Measurements from ENCODE around the gene KIF5A. TPM values are rescaled to one million over a fixed set of nuclear protein-coding genes. Genes with fewer than 3 reads are reported as not detected.

Gene KIF5A
- total and polyA plus RNA-seq, 4 donors: 0.05 to 0.34 (median 0.14) TPM

DNA sequence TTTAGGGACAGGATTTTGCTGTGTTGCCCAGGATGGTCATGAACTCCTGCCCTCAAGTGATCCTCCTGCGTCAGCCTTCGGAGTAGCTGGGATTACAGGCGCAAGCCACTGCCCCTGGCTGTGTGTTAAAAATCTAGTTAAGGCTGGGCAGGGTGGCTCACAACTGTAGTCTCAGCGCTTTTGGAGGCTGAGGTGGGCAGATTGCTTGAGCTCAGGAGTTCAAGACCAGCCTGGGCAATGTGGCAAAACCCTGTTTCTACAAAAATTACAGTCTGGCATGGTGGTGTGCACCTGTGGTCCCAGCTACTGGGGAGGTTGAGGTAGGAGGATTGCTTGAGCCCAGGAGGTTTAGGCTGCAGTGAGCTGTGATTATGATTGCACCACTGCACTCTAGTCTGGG lies 38.7 kb upstream of the KIF5A start:
- H3K9ac ChIP-seq (ENCODE audit: insufficient read depth in 1 of 2, low read length in 2 of 2): no peak overlapping the region
- no peak for ATAC-seq (ENCODE audit: insufficient read depth, low FRiP score)
- TF ChIP-seq, protein P1, sequence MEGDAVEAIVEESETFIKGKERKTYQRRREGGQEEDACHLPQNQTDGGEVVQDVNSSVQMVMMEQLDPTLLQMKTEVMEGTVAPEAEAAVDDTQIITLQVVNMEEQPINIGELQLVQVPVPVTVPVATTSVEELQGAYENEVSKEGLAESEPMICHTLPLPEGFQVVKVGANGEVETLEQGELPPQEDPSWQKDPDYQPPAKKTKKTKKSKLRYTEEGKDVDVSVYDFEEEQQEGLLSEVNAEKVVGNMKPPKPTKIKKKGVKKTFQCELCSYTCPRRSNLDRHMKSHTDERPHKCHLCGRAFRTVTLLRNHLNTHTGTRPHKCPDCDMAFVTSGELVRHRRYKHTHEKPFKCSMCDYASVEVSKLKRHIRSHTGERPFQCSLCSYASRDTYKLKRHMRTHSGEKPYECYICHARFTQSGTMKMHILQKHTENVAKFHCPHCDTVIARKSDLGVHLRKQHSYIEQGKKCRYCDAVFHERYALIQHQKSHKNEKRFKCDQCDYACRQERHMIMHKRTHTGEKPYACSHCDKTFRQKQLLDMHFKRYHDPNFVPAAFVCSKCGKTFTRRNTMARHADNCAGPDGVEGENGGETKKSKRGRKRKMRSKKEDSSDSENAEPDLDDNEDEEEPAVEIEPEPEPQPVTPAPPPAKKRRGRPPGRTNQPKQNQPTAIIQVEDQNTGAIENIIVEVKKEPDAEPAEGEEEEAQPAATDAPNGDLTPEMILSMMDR (IDR thresholded peaks at IDR 0.05; ENCODE audit: control extremely low read depth, extremely low read depth): no peak
- DNase-seq: no peak
- H3K9me3 ChIP-seq (ENCODE audit: control insufficient read depth in 4 of 4, insufficient read depth in 3 of 4, low read length in 3 of 4): no peaks in the 10 kb centered on the region
- H3K36me3 ChIP-seq (ENCODE audit: control insufficient read depth in 4 of 4, insufficient read depth in 4 of 4, low read length in 4 of 4): peaks cover 24 to 39% (median 35%) of the 10 kb centered on the region in 4 donors
- H3K27me3 ChIP-seq (ENCODE audit: control insufficient read depth in 3 of 3, insufficient read depth in 3 of 3, low read length in 2 of 3): no peaks in the 10 kb centered on the region
- H3K4me3 ChIP-seq: no peak overlapping the region
- no peak overlapping the region for H3K27ac ChIP-seq (ENCODE audit: low read depth in 1 of 2, low read length in 1 of 2)
- WGBS, 2 donors: 98 to 100% methylated on average over 4 of the region's 4 CpGs
- no peaks in the 10 kb centered on the region for H3K4me1 ChIP-seq (ENCODE audit: control insufficient read depth in 5 of 5, insufficient read depth in 5 of 5, low read length in 5 of 5)

DNA sequence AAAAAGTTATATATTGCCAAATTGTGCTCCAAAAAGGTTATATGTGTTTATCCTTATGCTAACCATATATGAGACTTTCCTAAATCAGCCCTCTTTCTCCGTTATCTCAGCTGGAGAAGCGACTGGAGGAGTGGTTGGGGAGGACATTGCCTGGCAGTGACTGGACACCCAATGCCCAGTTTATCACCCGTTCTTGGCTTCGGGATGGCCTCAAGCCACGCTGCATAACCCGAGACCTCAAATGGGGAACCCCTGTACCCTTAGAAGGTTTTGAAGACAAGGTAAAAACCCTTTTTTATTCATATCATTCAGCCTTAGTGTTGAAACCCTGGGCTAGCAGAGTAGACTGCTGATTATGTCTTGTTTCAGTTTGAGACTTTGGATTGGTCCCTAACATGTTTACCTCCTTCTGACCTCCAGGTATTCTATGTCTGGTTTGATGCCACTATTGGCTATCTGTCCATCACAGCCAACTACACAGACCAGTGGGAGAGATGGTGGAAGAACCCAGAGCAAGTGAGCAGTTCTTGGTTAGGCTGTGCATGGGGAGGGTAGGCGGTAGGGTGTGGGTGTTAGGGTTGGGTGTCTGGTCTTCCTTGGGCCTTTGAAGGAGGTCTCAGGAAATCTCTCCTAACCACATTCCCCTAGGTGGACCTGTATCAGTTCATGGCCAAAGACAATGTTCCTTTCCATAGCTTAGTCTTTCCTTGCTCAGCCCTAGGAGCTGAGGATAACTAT lies 38.1 kb upstream of the KIF5A start:
- H3K27me3 ChIP-seq (ENCODE audit: control insufficient read depth in 3 of 3, insufficient read depth in 3 of 3, low read length in 2 of 3): no peaks in the 10 kb centered on the region
- ATAC-seq (ENCODE audit: insufficient read depth, low FRiP score) (no peak), DNase-seq (no peak)
- H3K36me3 ChIP-seq (ENCODE audit: control insufficient read depth in 4 of 4, insufficient read depth in 4 of 4, low read length in 4 of 4): peaks cover 23 to 44% (median 35%) of the 10 kb centered on the region in 4 donors
- H3K4me3 ChIP-seq: no peak overlapping the region
- H3K9ac ChIP-seq (ENCODE audit: insufficient read depth in 1 of 2, low read length in 2 of 2): no peak overlapping the region
- 96 to 97% methylated on average over 7 of the region's 7 CpGs for WGBS, 2 donors
- no peaks in the 10 kb centered on the region for H3K4me1 ChIP-seq (ENCODE audit: control insufficient read depth in 5 of 5, insufficient read depth in 5 of 5, low read length in 5 of 5)
- H3K27ac ChIP-seq (ENCODE audit: low read depth in 1 of 2, low read length in 1 of 2): no peak overlapping the region
- TF ChIP-seq, protein P1 (IDR thresholded peaks at IDR 0.05; ENCODE audit: control extremely low read depth, extremely low read depth): no peak
- H3K9me3 ChIP-seq (ENCODE audit: control insufficient read depth in 4 of 4, insufficient read depth in 3 of 4, low read length in 3 of 4): no peaks in the 10 kb centered on the region

DNA sequence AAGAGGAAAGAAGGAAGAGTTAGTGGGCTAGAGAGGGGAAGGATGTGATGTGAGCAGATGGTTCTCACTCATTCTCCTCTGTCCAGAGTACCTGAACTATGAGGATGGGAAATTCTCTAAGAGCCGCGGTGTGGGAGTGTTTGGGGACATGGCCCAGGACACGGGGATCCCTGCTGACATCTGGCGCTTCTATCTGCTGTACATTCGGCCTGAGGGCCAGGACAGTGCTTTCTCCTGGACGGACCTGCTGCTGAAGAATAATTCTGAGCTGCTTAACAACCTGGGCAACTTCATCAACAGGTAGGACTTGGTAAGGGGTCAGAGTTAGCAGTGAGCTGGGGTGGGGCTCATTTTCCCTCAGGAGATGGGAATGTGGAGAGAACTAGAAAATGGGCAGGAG lies 37.2 kb upstream of the KIF5A start:
- ATAC-seq (ENCODE audit: insufficient read depth, low FRiP score) (no peak), DNase-seq (no peak)
- 93 to 96% methylated on average over 6 of the region's 6 CpGs for WGBS, 2 donors
- no peak overlapping the region for H3K27ac ChIP-seq (ENCODE audit: low read depth in 1 of 2, low read length in 1 of 2)
- H3K9me3 ChIP-seq (ENCODE audit: control insufficient read depth in 4 of 4, insufficient read depth in 3 of 4, low read length in 3 of 4): no peaks in the 10 kb centered on the region
- peaks cover 0 to 2% (median 0%) of the 10 kb centered on the region in 5 donors for H3K4me1 ChIP-seq (ENCODE audit: control insufficient read depth in 5 of 5, insufficient read depth in 5 of 5, low read length in 5 of 5)
- no peaks in the 10 kb centered on the region for H3K27me3 ChIP-seq (ENCODE audit: control insufficient read depth in 3 of 3, insufficient read depth in 3 of 3, low read length in 2 of 3)
- TF ChIP-seq, protein P1 (IDR thresholded peaks at IDR 0.05; ENCODE audit: control extremely low read depth, extremely low read depth): no peak
- H3K36me3 ChIP-seq (ENCODE audit: control insufficient read depth in 4 of 4, insufficient read depth in 4 of 4, low read length in 4 of 4): peaks cover 23 to 50% (median 39%) of the 10 kb centered on the region in 4 donors
- no peak overlapping the region for H3K4me3 ChIP-seq
- H3K9ac ChIP-seq (ENCODE audit: insufficient read depth in 1 of 2, low read length in 2 of 2): no peak overlapping the region

All from lung (tissue), 12 donors.